Left hindlimb (tissue), 1 donor: ENCODE results near the gene RCBTB2.
"Not testable (repeated sequence)": the region's sequence is repeated elsewhere in the genome, so short reads cannot be mapped to it uniquely, and the experiment has no call there.

Source experiments
- DNase-seq: peaks from one replicate; pipeline ENCODE4 v3.0.0-alpha.2; 2018

The RCBTB2 gene

DNA sequence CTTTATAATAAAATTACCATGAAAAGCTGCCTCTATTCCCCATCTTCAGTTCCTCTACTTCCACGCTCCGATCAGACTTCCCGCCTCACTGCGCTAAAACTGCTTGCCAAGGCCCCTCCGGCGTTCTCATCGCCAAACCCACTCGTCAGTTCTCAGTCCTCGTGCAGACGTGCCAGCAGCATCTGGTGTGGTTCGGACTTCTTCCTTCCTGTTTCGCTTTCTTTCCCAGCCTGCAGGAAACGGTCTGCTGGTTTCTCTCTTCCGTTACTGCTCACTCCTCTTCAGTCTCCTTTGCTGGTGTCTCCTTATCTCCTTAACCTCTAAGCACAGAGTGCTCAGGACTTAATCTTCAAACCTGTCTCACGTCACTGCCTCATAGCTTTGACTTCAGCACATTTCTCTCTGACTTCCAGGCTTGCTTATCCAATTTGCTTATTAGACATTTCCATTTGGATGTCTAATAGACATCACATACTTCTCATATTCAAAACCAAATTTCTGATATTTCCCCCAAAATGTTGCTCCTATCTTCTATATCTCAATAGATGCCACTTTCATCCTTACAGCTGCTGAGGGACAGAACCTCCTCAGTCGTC lies 40.3 kb downstream of the RCBTB2 start:
- peak; percentile 55 for DNase-seq

DNA sequence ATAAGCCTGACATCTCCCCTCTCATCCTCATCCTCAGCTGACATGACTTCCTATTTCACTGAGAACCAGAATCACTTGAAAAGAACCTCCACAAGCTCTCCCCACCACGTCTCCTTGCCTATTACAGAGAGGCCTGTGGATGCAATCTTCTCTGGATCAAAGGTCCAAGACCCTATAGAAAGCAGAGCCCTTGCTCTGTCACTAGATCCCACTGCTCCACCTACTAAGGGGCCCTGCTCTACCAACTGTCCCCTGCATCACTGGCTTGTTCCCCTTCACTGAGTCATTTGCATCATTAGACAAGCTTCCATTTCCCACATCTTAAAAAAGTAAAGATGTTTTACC lies 40.8 kb downstream of the RCBTB2 start:
- no peak for DNase-seq

DNA sequence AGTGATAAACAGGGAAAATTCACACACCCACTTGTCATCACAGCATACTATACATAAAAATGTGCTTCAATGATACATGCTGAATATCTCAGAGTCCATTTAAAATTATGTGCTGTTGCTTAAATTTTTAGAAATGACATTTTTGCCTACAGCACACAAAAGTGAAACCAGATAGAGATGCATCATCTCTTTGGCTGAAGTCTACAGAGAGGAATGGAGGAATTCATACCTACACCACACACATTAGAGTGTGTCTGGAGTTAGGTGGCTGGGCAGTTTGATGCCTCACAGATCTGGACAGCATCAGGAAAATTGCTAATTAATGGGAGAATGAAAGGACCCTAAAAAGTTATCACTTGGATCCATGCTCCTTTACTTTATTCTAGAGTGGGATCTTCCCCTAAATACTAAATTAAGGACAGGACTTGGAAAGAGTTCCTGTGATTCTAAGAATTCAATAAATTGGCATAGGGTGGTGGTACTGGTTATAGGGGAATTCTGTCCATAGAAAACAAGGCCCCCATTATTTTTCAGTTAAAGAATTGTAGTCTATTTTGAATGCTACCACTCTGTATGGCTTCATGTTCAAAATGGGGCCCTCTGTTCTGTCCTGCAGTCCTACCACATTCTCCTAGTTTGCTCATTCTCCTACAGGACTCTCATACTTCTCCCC lies 41.3 kb downstream of the RCBTB2 start:
- no peak for DNase-seq

DNA sequence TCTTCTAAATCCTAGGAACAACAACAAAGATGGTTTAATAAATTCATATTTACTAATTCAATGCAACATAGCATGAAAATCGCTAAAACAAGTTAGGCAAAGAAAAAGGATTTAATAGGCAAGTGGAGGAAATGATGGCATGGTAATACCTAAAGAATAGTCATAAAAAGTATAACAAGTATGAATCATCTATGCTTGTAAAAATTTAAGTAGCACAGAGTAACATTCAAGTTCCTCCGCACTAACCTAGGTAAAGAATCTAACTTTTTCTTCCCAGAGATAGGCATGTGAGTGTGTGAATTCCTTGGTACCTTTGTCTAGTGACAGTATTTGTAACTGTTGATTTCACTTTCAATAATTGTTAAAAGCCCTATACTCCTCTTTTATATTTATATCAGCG lies 42.6 kb downstream of the RCBTB2 start:
- no peak for DNase-seq

DNA sequence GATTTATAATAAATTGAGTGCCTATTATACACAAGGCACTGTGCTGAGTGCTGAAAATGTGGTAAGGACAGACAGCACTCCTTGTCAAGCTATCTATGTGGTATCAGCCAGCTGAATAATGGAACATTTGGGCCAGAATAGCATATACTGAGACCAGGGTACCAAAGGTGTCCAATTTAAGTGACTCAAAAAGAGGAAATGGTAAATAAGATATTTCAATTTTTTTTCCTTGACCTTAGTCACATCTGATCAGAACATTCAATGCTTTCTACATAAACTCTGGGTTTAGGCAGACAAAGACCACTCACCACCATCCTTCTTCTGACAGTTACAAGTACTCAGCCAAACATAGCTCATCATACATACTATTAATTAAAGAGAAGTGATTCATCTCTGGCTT lies 43.2 kb downstream of the RCBTB2 start:
- no peak for DNase-seq

DNA sequence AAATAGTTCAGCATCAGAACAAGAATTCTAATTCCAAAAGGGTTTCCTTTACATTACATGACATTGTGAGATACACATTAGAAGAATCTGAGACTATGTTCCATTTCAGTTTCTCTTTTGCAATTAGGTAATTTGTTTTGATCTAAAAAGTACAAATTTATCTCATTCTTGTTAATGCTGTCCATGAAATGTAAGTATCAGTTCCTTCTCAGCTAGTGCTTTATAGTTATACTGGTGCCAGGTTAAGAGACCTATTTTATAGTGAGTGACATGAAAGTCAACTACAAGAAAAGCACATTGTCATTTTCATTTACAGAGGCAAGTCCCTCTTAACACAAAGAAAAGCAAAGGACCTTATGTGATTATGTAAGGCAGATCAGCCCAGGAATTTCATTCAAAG lies 43.9 kb downstream of the RCBTB2 start:
- no peak for DNase-seq

DNA sequence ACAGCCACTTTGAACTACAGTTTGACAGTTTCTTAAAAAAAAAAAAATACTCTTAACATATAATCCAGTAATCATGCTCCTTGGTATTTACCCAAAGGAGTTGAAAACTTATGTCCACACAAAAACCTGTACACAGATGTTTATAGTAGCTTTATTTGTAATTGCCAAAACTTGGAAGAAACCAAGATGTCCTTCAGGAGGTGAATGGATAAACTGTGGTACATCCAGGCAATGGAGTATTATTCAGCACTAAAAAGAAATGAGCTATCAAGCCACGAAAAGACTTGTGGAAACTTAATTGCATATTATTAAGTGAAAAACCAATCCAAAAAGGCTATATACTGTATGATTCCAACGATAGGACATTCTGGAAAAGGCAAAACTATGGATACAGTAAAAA lies 44.9 kb downstream of the RCBTB2 start:
- DNase-seq: no peak

DNA sequence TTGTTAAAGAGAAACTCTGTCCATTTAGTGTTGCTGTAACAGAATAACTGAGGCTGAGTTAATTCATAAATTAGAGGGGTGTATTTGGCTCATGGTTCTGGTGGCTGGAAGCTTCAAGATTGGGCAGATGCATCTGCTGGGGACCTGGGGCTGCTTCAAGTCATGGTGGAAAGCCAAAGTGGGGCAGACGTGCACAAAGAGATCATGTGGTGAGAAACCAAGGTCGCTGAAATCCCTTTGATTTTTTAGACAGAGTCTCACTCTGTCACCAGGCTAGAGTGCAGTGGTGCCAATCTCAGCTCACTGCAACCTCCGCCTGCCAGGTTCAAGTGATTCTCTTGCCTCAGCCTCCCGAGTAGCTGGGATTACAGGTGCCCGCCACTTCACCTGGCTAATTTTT lies 46.0 kb downstream of the RCBTB2 start:
- DNase-seq: no peak

DNA sequence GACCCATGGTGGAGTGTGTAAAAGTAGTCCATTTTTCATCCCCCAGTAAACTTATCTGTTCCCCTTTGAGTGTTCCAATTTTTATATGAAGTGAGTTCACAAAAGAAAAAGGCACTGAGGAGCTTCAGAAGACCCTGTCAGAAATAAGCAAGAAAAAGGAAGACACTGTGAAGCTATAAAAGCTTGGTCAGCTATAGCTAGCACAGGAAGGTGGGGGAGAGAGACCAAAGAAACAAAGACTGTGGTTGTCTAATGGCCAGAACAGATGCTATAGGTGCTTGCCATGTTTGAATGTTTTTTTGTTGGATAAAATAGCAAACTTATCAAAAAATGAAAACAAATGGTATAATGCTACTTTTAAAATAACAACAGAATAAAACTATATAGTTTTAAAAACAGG lies 46.5 kb downstream of the RCBTB2 start:
- no peak for DNase-seq

DNA sequence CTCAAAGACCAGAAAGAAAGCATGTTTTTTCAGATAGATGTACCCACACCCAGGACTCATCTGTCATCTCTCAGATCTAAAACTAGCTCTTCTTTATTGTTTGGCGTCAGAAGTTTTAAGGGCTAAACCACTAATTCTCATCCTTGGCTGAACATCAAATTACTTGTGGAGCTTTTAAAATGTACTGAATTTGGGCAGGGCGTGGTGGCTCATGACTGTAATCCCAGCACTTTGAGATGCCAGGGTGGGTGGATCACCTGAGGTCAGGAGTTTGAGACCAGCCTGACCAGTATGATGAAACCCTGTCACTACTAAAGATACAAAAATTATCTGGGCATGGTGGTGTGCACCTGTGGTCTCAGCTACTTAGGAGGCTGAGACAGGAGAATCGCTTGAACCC lies 47.4 kb downstream of the RCBTB2 start:
- DNase-seq: no peak

DNA sequence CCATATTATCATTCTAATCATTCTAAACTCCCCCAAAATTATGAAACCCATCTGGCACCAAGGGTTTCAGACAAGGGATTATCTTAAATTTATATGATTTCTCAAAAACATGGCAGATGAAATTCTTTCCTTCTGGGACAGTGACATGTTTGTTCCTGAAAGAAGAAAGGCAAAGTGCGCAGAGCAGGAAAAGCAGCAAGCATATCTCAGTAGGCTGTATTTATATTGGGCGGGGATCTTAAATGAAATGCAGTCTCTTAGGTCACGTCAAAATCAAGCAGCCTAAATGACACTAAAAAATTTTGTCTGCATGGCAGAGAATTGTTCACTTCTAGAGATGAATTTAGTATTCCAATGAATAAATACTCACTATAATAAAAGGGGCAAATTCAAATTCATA lies 49.3 kb downstream of the RCBTB2 start:
- no peak for DNase-seq

DNA sequence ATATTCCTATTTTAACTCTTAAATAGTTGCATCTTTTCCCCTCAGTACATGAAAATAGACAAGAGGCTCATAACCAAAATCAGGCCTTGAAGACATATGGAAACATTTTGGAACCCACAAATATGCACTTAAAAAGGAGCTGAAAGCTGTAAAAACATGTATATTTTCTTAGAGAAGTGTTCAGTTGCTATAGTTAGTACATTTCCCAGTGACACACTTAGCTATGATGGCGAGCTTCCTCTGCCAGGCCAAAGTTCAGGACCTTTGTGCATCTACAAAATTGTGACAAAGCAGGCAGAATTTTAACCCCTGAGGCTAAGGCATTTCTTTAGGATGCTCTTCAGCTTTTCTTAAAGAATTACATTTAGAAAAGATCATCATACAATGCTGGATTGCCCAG lies 54.5 kb downstream of the RCBTB2 start:
- no peak for DNase-seq

DNA sequence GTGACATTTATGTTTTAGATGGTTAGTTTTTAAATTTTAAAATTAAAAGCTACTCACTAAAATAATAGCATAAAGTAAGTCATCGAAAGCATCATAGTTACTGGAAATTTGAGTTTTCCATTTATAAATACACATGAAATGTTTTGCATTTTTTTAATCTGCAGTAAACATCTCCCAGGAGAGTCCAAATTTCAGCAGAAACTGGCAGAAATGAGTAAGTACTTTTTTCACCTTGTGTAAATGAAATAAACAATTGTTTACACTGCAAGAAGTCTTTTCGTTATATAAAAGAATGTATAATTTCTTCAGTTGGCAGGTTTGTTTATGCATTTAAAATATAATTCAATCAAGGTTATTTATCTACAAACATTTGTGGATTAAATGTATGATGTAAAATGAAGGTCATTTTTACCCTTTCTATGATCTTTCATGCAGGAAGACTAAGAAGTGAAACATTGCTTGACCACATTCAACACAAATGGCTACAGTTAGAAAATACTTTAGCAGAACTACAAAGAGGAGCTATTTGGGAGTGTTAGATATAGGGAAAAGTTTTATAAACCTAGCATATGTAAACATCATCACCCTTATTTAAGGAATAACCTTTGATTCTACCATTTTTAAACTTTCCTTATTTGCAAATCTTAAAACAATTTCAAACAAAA lies 55.6 kb downstream of the RCBTB2 start:
- DNase-seq: no peak

DNA sequence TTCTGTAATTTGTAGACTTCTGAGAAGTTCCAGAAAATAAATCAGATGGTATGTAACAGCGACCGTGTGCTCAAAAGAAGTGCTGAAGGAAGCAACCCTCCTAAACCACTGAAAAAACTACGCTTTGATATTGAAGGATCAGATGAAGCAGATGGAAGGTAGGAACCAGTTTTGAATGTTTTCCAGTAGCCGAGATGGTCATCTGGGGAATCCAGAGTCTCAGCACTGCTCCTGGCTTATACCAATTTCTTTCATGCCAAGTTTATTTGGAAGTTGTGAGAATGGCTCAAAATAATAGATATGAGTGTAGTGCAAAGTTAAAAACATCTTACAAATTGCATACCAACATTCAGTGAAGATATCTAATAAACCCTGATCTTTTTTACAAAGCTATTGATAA lies 56.2 kb downstream of the RCBTB2 start:
- no peak for DNase-seq

DNA sequence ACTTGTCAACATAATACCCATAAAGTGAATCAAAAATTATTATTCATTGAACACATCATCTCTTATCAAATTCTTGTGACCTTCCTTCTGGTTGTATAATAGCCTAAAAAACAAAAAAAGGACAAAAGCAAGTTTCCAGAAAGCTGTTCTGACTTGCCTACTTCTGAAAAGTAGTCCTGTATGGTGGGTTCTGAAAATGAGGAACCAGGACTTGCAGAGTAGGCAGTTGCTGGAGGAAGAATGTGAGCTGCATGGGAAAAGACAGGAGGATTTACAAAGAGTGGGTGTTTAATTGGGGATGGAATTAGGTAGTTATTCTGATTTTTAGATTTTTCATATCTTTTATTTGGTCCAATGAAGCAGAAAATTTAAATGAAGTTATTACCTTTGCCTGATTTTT lies 56.7 kb downstream of the RCBTB2 start:
- no peak for DNase-seq

DNA sequence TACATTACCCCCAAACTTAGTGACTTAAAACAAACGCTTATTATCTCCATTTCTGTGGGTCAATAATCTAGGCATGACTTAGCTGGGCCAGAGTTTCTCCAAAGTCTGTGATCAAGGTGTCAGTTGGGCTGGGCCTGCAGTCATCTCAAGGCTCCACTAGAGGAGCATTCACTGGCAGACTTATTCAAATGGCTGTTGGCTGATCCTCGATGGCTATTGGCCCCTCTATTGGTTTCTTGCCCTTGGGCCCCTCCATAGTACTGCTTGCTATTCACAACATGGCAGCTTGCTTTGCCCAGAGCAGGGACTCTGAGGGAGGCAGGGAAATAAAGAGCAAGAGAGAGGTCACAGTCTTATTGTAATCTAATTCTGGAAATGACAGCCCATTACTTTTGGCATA lies 57.6 kb downstream of the RCBTB2 start:
- DNase-seq: no peak

DNA sequence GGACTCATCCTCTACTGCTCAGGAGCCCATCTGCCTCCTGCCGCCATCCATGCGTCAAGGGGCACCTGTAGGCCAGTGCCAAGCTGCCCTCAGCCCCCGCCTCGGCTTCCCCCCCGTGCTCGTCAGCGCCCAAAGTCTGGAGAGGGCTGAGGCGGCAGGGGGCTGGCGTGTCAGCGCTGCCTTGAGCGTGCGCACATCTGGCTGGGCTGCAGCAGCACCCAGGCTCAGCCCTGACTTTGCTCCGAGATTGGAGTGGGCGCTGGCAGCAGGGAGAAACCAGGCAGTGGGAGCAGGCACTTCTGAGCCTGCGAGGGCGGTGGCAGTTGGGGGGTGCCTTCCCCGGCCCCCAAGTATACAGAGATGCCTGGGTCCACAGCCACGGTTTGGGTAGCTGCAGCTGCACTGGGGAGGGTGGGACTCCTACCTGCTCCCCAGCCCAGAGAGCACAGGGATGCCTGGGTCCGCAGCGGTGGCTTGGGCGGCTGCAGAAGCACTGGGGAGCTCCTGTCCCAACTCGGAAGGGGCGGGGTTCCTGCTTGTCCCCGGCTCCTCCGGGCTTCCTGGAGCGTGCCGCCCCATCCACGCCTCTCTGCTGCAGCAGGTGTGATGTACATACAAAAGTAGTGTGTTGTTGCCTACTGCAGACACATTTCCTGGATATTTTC lies 75.2 kb downstream of the RCBTB2 start:
- no peak for DNase-seq

DNA sequence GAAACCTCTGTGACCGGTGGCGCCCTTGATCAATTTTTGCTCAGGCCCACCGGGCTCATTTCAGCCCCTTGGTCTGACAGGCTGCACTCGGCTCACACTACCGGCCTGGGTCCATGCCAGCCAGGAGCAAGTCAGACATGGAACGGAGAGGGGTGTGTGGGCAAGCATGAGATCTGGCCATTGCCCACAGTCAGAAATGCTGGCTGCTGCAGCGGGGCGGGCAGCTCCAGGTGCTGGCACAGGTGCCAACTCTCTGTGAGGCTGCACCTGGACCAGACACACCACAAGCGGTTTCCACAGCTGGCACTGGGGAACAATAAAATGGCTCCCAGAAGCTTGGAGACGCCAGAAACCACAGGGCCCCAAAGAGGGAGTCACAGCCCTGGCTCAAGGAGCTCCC lies 76.3 kb downstream of the RCBTB2 start:
- no peak for DNase-seq

DNA sequence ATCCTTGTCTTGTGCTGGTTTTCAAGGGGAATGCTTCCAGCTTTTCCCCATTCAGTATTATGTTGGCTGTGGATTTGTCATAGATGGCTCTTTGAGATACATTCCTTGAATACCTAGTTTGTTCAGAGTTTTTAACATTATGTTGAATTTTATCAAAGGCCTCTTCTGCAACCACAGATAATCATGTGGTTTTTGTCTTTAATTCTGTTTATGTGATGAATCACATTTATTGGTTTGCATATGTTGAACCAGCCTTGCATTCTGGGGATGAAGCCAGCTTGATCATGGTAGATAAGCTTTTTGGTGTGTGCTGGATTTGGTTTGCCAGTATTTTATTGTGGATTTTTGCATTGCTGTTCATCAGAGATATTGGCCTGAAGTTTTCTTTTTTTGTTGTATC lies 81.7 kb downstream of the RCBTB2 start:
- DNase-seq: not testable (repeated sequence)

DNA sequence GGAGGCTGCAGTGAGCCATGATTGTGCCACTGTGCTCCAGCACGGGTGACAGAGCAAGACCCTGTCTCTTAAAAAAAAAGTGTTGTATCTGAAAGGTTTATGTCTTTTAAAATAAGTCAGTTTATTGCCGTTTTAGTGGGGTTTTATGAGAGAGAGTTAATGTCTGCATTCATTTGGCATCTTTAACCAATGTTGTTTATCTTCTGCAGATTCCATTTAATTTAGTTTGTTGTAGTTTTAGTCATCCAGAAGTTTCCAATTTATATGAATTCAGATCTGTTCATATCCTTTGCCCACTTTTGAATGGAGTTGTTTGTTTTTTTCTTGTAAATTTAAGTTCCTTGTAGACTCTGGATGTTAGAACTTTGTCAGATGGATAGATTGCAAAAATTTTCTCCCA lies 83.2 kb downstream of the RCBTB2 start:
- DNase-seq: no peak

DNA sequence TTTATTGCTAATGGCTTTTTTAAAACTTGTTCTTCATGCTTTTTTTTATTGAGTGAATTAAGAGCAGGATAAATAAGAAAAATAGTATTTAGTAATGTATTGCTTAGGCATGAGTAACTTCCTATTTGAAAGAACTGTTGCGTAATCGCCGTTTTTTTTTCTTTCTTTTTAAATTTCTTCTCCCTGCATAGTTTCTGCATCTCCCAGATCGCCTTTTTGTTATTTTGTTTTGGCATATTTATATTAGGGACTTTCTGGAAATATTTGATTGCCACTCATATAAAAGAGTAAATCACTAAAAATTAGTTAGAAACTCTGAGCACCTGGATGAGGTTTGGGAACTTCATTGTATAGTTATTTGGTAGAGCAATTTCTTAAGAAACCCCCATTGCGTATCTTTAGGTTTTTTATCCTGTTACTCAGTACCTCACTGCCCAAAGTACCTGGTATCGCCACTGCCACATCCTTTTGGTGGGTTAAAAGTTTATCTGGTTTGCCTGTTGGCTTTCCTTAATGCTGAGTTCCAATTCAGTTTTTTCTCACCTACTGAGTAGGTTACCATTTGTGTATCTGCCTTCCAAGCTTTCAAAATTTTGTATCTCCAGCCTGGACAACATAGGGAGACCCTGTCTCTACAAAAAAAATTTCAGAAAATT lies 83.8 kb downstream of the RCBTB2 start:
- no peak for DNase-seq

DNA sequence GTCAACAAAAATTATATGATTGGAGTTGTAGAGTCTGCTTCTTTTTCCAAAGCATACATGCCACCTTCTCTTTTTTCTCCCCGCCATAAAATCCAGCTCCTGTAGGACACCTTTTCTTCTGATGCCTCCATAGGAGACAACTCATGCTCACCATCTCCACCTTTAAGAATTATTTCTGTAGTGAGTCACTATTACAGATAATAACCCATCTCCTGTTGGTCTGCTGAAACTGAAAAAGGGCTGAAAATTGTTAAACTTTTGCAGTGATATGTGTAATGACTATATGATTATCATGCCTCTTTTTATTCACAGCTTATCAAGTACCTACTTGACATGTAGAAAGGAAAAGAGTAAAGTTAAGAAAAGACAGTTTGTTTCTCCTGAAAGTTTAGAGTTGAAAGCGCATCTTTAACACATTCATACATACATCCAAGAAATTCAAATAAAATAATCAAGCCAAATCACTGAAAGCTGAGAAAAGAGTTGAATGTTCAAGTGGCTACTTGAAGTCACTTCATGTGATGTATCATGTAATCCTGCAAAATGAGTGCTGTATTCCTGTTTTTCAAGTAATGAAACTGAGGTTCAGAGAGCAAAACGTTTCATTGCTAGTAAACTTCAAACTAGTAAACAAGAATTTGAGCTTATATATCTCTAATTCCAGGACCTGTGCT lies 84.5 kb downstream of the RCBTB2 start:
- DNase-seq: no peak

DNA sequence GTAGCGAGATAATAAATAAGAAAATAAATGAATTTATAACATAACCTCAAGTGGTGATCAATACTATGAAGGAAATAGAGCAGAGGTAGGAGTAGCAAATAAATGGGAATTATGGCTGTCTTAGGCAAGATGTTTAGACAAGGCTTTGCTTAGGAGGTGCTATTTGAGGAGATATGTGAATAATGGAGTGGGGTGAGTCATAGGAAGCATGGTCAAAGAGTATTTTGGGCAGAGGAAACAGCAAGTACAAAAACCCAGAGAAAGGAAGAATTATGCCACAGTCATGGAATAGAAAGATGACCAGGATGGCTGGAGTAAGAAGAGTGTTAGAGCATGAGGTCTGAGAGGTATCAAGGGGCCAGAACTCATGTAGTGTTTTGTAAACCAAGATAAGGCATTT lies 86.4 kb downstream of the RCBTB2 start:
- no peak for DNase-seq
